CD4-positive, alpha-beta memory T cell (primary cell): Measurements from ENCODE around the gene ELP4. TPM values are rescaled to one million over a fixed set of nuclear protein-coding genes. Genes with fewer than 3 reads are reported as not detected.

ENCODE experiments used
- CTCF ChIA-PET: fragments of 350-600 bp; sonication (Branson Sonifier 250); formaldehyde crosslinking; loops from one replicate; lab custom pipeline; 2021; ENCODE audit warnings: inconsistent platforms; ENCODE audit not compliant: partially characterized antibody; lab: Charles Lee
- POLR2A ChIA-PET: fragments of 350-600 bp; sonication (Branson Sonifier 250); formaldehyde crosslinking; loops from one replicate; lab custom pipeline; 2021; ENCODE audit not compliant: partially characterized antibody; lab: Charles Lee
- DNase-seq, 5 donors: peaks; one replicate each; pipeline versions ENCODE4 v3.0.0 to v3.0.0-alpha.2; 2020 to 2022; ENCODE audit warnings: mixed read lengths in 1 of 5
- H3K27ac ChIP-seq: one replicate; pipeline ENCODE4 v1.7.0; 2013; ENCODE audit warnings: low read depth, low read length
- H3K27me3 ChIP-seq: 2 replicates; pipeline ENCODE4 v1.7.0; 2013; ENCODE audit warnings: mild to moderate bottlenecking, low read length, moderate library complexity; ENCODE audit not compliant: insufficient read depth
- H3K36me3 ChIP-seq: 2 replicates; pipeline ENCODE4 v1.7.0; 2013; ENCODE audit warnings: mild to moderate bottlenecking, low read length, moderate library complexity; ENCODE audit not compliant: insufficient read depth
- H3K4me1 ChIP-seq: 2 replicates; pipeline ENCODE4 v1.7.0; 2013; ENCODE audit warnings: mild to moderate bottlenecking, low read length, moderate library complexity; ENCODE audit not compliant: insufficient read depth
- H3K4me3 ChIP-seq, 2 donors: one replicate each; pipeline ENCODE4 v1.7.0; 2013; ENCODE audit warnings: low read length in 2 of 2, mild to moderate bottlenecking in 1 of 2
- H3K9me3 ChIP-seq, 2 donors: one replicate each; pipeline ENCODE4 v1.7.0; 2013; ENCODE audit warnings: low read length in 2 of 2, control low read depth in 1 of 2; ENCODE audit not compliant: control insufficient read depth in 1 of 2
- H3K27ac Mint-ChIP-seq, 7 donors: one replicate each; pipeline ENCODE4 v1.8.0; 2020 to 2021; ENCODE audit warnings: mixed read lengths in 7 of 7, mild to moderate bottlenecking in 6 of 7, inconsistent platforms in 3 of 7, moderate library complexity in 3 of 7
- H3K27me3 Mint-ChIP-seq, 2 donors: one replicate each; pipeline ENCODE4 v1.8.0; 2020 to 2021; ENCODE audit warnings: mixed read lengths in 2 of 2
- H3K36me3 Mint-ChIP-seq, 2 donors: one replicate each; pipeline ENCODE4 v1.8.0; 2020 to 2021; ENCODE audit warnings: mixed read lengths in 2 of 2, inconsistent platforms in 1 of 2, mild to moderate bottlenecking in 1 of 2
- H3K4me1 Mint-ChIP-seq, 4 donors: one replicate each; pipeline ENCODE4 v1.8.0; 2020 to 2021; ENCODE audit warnings: mixed read lengths in 4 of 4, mild to moderate bottlenecking in 1 of 4
- H3K4me3 Mint-ChIP-seq, 8 donors: one replicate each; pipeline ENCODE4 v1.8.0; 2020 to 2021; ENCODE audit warnings: mixed read lengths in 8 of 8, mild to moderate bottlenecking in 7 of 8, moderate library complexity in 6 of 8, inconsistent platforms in 3 of 8
- H3K9me3 Mint-ChIP-seq, 8 donors: one replicate each; pipeline ENCODE4 v1.8.0; 2020 to 2021; ENCODE audit warnings: mixed read lengths in 8 of 8, mild to moderate bottlenecking in 5 of 8, inconsistent platforms in 3 of 8, moderate library complexity in 1 of 8
- intact Hi-C: fragments of 100-400 bp; cut with micrococcal nuclease; formaldehyde crosslinking; loops from one replicate; pipeline ENCODE4 v1.15.1; 2023
- polyA plus RNA-seq, 2 donors: library from polyadenylated mRNA; unstranded; fragments of 300-500 nt; fragmentation: Illumina TruSeq; gene quantifications; one replicate each; pipeline ENCODE4 v1.2.3, GENCODE V29; 2021
- total RNA-seq, 2 experiments: library from RNA; stranded (reverse); gene quantifications; one replicate each; pipeline ENCODE4 v1.2.3, GENCODE V29; 2021

The ELP4 gene
- total and polyA plus RNA-seq, 4 experiments from 2014 or later = 18.1 to 29.0 (median 19.1) TPM

- POLR2A ChIA-PET = no interaction called here
- Histone ChIP-seq H3K4me3 (no peak overlapping the region), H3K27ac (no peak overlapping the region), H3K27me3 (no peaks in the 10 kb centered on the region), H3K9me3 (no peaks in the 10 kb centered on the region), H3K4me1 (no peaks in the 10 kb centered on the region), H3K36me3 (no peaks in the 10 kb centered on the region)
- H3K27me3 Mint-ChIP-seq = no peaks in the 10 kb centered on the region
- intact Hi-C loops = no loop called here
- H3K4me3 Mint-ChIP-seq = no peak overlapping the region
- CTCF ChIA-PET = no interaction called here
- no peaks in the 10 kb centered on the region for H3K9me3 Mint-ChIP-seq
- H3K36me3 Mint-ChIP-seq = peaks cover 17 to 30% of the 10 kb centered on the region in 2 donors
- H3K27ac Mint-ChIP-seq = no peak overlapping the region
- DNase-seq = no peak
- H3K4me1 Mint-ChIP-seq = no peaks in the 10 kb centered on the region
Measured at GRCh38 chr11:31782257-31782656, 272.7 kb downstream of the ELP4 start.

- no peak overlapping the region for H3K27ac ChIP-seq
- no peaks in the 10 kb centered on the region for H3K27me3 ChIP-seq
- no peak overlapping the region for H3K4me3 ChIP-seq
- ChIA-PET CTCF (no interaction called here), POLR2A (no interaction called here)
- Mint-ChIP-seq H3K4me3 (no peak overlapping the region), H3K9me3 (no peaks in the 10 kb centered on the region), H3K27me3 (no peaks in the 10 kb centered on the region), H3K4me1 (no peaks in the 10 kb centered on the region), H3K36me3 (peaks cover 13 to 27% of the 10 kb centered on the region in 2 donors), H3K27ac (no peak overlapping the region)
- no peaks in the 10 kb centered on the region for H3K9me3 ChIP-seq
- no peaks in the 10 kb centered on the region for H3K36me3 ChIP-seq
- H3K4me1 ChIP-seq = no peaks in the 10 kb centered on the region
- intact Hi-C loops = no loop called here
- no peak for DNase-seq
Measured at GRCh38 chr11:31783252-31783651, 273.7 kb downstream of the ELP4 start.

- Histone ChIP-seq H3K9me3 (no peaks in the 10 kb centered on the region), H3K36me3 (no peaks in the 10 kb centered on the region), H3K27ac (no peak overlapping the region), H3K4me3 (no peak overlapping the region), H3K27me3 (no peaks in the 10 kb centered on the region), H3K4me1 (no peaks in the 10 kb centered on the region)
- H3K36me3 Mint-ChIP-seq = peaks cover 13 to 23% of the 10 kb centered on the region in 2 donors
- CTCF ChIA-PET = no interaction called here
- no peaks in the 10 kb centered on the region for H3K9me3 Mint-ChIP-seq
- H3K4me1 Mint-ChIP-seq = no peaks in the 10 kb centered on the region
- DNase-seq = no peak
- no peaks in the 10 kb centered on the region for H3K27me3 Mint-ChIP-seq
- H3K27ac Mint-ChIP-seq = no peak overlapping the region
- POLR2A ChIA-PET = no interaction called here
- no peak overlapping the region for H3K4me3 Mint-ChIP-seq
- intact Hi-C loops = no loop called here
Measured at GRCh38 chr11:31784611-31785010, 275.0 kb downstream of the ELP4 start.

- Mint-ChIP-seq H3K36me3 (peaks cover 8 to 22% of the 10 kb centered on the region in 2 donors), H3K27me3 (peaks cover 4 to 7% of the 10 kb centered on the region in 2 donors), H3K27ac (no peak overlapping the region), H3K4me3 (no peak overlapping the region), H3K4me1 (no peaks in the 10 kb centered on the region), H3K9me3 (no peaks in the 10 kb centered on the region)
- Histone ChIP-seq H3K27me3 (no peaks in the 10 kb centered on the region), H3K27ac (no peak overlapping the region), H3K9me3 (no peaks in the 10 kb centered on the region), H3K36me3 (no peaks in the 10 kb centered on the region), H3K4me1 (no peaks in the 10 kb centered on the region), H3K4me3 (no peak overlapping the region)
- ChIA-PET CTCF (no interaction called here), POLR2A (no interaction called here)
- intact Hi-C loops = no loop called here
- DNase-seq = no peak
Measured at GRCh38 chr11:31786996-31787685, 277.6 kb downstream of the ELP4 start.

GRCh38 chr11:31788085-31788484, 278.5 kb downstream of the ELP4 start:
- Mint-ChIP-seq H3K4me3 (no peak overlapping the region), H3K4me1 (no peaks in the 10 kb centered on the region), H3K27me3 (peaks cover 9 to 12% of the 10 kb centered on the region in 2 donors), H3K9me3 (no peaks in the 10 kb centered on the region), H3K27ac (no peak overlapping the region), H3K36me3 (peaks cover 4 to 13% of the 10 kb centered on the region in 2 donors)
- Histone ChIP-seq H3K27ac (no peak overlapping the region), H3K4me1 (no peaks in the 10 kb centered on the region), H3K36me3 (no peaks in the 10 kb centered on the region), H3K27me3 (no peaks in the 10 kb centered on the region), H3K9me3 (no peaks in the 10 kb centered on the region), H3K4me3 (no peak overlapping the region)
- CTCF ChIA-PET = no interaction called here
- intact Hi-C loops = no loop called here
- no peak for DNase-seq
- POLR2A ChIA-PET = no interaction called here

- intact Hi-C loops = no loop called here
- Histone ChIP-seq H3K36me3 (no peaks in the 10 kb centered on the region), H3K4me1 (no peaks in the 10 kb centered on the region), H3K9me3 (no peaks in the 10 kb centered on the region), H3K4me3 (no peak overlapping the region), H3K27ac (no peak overlapping the region), H3K27me3 (peaks cover 6% of the 10 kb centered on the region)
- POLR2A ChIA-PET = no interaction called here
- H3K27me3 Mint-ChIP-seq = peaks cover 13 to 26% of the 10 kb centered on the region in 2 donors
- no peak overlapping the region for H3K27ac Mint-ChIP-seq
- H3K36me3 Mint-ChIP-seq = peaks cover 0 to 7% of the 10 kb centered on the region in 2 donors
- no peak overlapping the region for H3K4me3 Mint-ChIP-seq
- DNase-seq = no peak
- no peaks in the 10 kb centered on the region for H3K4me1 Mint-ChIP-seq
- CTCF ChIA-PET = no interaction called here
- H3K9me3 Mint-ChIP-seq = peaks cover 0 to 2% (median 0%) of the 10 kb centered on the region in 8 donors
Measured at GRCh38 chr11:31790649-31791048, 281.1 kb downstream of the ELP4 start.

- H3K27ac ChIP-seq = no peak overlapping the region
- intact Hi-C loops = no loop called here
- peaks cover 0 to 8% (median under 1%) of the 10 kb centered on the region in 8 donors for H3K9me3 Mint-ChIP-seq
Measured at GRCh38 chr11:31792036-31792435, 282.5 kb downstream of the ELP4 start.

More at GRCh38 chr11:31792036-31792435, 282.5 kb downstream of the ELP4 start:
- peaks cover 0 to 3% (median 2%) of the 10 kb centered on the region in 4 donors for H3K4me1 Mint-ChIP-seq
- Histone ChIP-seq H3K4me3 (no peak overlapping the region), H3K27me3 (peaks cover 13% of the 10 kb centered on the region), H3K9me3 (no peaks in the 10 kb centered on the region), H3K4me1 (no peaks in the 10 kb centered on the region), H3K36me3 (no peaks in the 10 kb centered on the region)
- CTCF ChIA-PET = no interaction called here
- DNase-seq = no peak
- peaks cover 23 to 36% of the 10 kb centered on the region in 2 donors for H3K27me3 Mint-ChIP-seq
- no peak overlapping the region for H3K4me3 Mint-ChIP-seq
- POLR2A ChIA-PET = no interaction called here
- H3K27ac Mint-ChIP-seq = no peak overlapping the region
- peaks cover 0 to 3% of the 10 kb centered on the region in 2 donors for H3K36me3 Mint-ChIP-seq
